ENCODE results near the gene LARP7. TPM values are rescaled to one million over a fixed set of nuclear protein-coding genes. Genes with fewer than 3 reads are reported as not detected.

Gene LARP7
- total RNA-seq, 3 donors from 2014 or later (not counting 1 experiment from before 2014, with no cell fraction given), result 45.7 to 55.4 (median 48.4) TPM

DNA sequence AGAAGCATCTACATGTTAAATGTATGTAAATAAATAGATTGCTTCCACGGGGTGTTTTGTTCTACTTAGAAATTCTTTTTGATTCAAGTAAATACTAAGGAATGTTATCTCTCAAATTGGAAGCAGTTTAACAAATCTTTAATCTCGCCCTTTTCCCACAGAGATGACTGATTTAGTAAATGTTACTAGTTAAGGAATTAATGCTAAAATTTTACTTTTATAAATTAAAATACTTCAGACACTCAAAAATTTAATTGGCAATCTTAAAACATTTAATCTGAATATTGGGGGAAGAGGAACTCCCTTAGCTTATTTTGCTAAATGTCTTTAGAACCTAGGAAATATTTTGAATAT, 12.1 kb downstream of the LARP7 start:
- Mint-ChIP-seq H3K36me3 (peaks cover 9% of the 10 kb centered on the region), H3K4me1 (no peaks in the 10 kb centered on the region), H3K9me3 (no peaks in the 10 kb centered on the region), H3K27me3 (ENCODE audit: low read depth in 2 of 2) (no peaks in the 10 kb centered on the region), H3K4me3 (no peak overlapping the region), H3K27ac (no peak overlapping the region)
- no peaks in the 10 kb centered on the region for H3K4me1 ChIP-seq (ENCODE audit: control insufficient read depth, insufficient read depth, low read length)
- WGBS (ENCODE audit: insufficient coverage), result no CpG with 5 or more reads among the region's 2 CpGs
- TF ChIP-seq CTCF (IDR thresholded peaks at IDR 0.05), result no peak
- H3K36me3 ChIP-seq (ENCODE audit: control insufficient read depth, insufficient read depth, low read length), result peaks cover 87% of the 10 kb centered on the region
- no peaks in the 10 kb centered on the region for H3K9me3 ChIP-seq (ENCODE audit: control insufficient read depth, insufficient read depth, low read length)
- no peak for ATAC-seq
- no peak for DNase-seq
- intact Hi-C loops (cut with micrococcal nuclease), result no loop called here
- H3K27me3 ChIP-seq (ENCODE audit: control insufficient read depth, insufficient read depth, low read length), result no peaks in the 10 kb centered on the region
- H3K4me3 ChIP-seq (ENCODE audit: low read length), result no peak overlapping the region
- H3K27ac ChIP-seq (ENCODE audit: low read length), result no peak overlapping the region

DNA sequence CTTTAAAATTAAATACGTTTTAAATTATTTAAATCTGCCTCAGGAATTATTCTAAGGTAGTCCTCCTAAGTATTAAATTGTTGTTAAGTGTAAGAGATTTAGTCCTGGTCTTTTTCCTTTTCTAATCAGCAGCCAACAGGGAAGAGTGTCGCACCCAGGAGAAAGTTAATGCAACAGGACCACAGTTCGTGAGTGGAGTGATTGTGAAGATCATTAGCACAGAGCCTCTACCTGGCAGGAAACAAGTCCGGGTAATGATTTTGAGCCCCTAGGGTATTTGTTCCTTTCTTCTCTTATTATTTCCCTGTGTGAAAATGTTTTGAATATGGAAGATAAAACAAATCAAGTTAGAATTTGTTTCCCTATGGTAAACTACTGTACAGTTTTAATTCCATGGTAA, 13.4 kb downstream of the LARP7 start:
- Mint-ChIP-seq H3K27ac (no peak overlapping the region), H3K4me1 (no peaks in the 10 kb centered on the region), H3K4me3 (no peak overlapping the region), H3K9me3 (no peaks in the 10 kb centered on the region), H3K27me3 (ENCODE audit: low read depth in 2 of 2) (no peaks in the 10 kb centered on the region), H3K36me3 (peaks cover 9% of the 10 kb centered on the region)
- 93% methylated on average over 3 of the region's 4 CpGs for WGBS (ENCODE audit: insufficient coverage)
- no peak overlapping the region for H3K4me3 ChIP-seq (ENCODE audit: low read length)
- H3K9me3 ChIP-seq (ENCODE audit: control insufficient read depth, insufficient read depth, low read length), result no peaks in the 10 kb centered on the region
- intact Hi-C loops (cut with micrococcal nuclease), result no loop called here
- no peaks in the 10 kb centered on the region for H3K27me3 ChIP-seq (ENCODE audit: control insufficient read depth, insufficient read depth, low read length)
- DNase-seq (no peak), ATAC-seq (no peak)
- H3K4me1 ChIP-seq (ENCODE audit: control insufficient read depth, insufficient read depth, low read length), result no peaks in the 10 kb centered on the region
- H3K27ac ChIP-seq (ENCODE audit: low read length), result no peak overlapping the region
- peaks cover 92% of the 10 kb centered on the region for H3K36me3 ChIP-seq (ENCODE audit: control insufficient read depth, insufficient read depth, low read length)
- TF ChIP-seq CTCF (IDR thresholded peaks at IDR 0.05), result no peak

- peaks cover 9% of the 10 kb centered on the region for H3K36me3 Mint-ChIP-seq
- intact Hi-C loops (cut with micrococcal nuclease), result no loop called here
- no peak overlapping the region for H3K4me3 Mint-ChIP-seq
Observed at GRCh38 chr4:112651641-112652040, 14.7 kb downstream of the LARP7 start.

More at GRCh38 chr4:112651641-112652040, 14.7 kb downstream of the LARP7 start:
- Mint-ChIP-seq H3K27me3 (ENCODE audit: low read depth in 2 of 2) (no peaks in the 10 kb centered on the region), H3K9me3 (no peaks in the 10 kb centered on the region), H3K27ac (no peak overlapping the region), H3K4me1 (no peaks in the 10 kb centered on the region)
- H3K4me1 ChIP-seq (ENCODE audit: control insufficient read depth, insufficient read depth, low read length), result no peaks in the 10 kb centered on the region
- H3K27me3 ChIP-seq (ENCODE audit: control insufficient read depth, insufficient read depth, low read length), result no peaks in the 10 kb centered on the region
- TF ChIP-seq CTCF (IDR thresholded peaks at IDR 0.05), result no peak
- no peaks in the 10 kb centered on the region for H3K9me3 ChIP-seq (ENCODE audit: control insufficient read depth, insufficient read depth, low read length)
- DNase-seq (no peak), ATAC-seq (no peak)
- H3K27ac ChIP-seq (ENCODE audit: low read length), result no peak overlapping the region
- H3K4me3 ChIP-seq (ENCODE audit: low read length), result no peak overlapping the region
- peaks cover 95% of the 10 kb centered on the region for H3K36me3 ChIP-seq (ENCODE audit: control insufficient read depth, insufficient read depth, low read length)
